C4-2B (cell line): ENCODE results near the gene DLST.
A peak's percentile ranks its signal among the peaks of the same experiment; 100 is the strongest.

Experiments
- H3K27ac ChIP-seq: fragments of 450-650 bp; 2 replicates; pipeline ENCODE4 v1.5.1; 2017
- ZFX ChIP-seq: fragments of 450-650 bp; IDR thresholded peaks from 2 replicates; pipeline ENCODE4 v1.6.1; 2017
- TF ChIP-seq, protein P1 (sequence below): fragments of 450-650 bp; conservative IDR thresholded peaks from 2 replicates; pipeline ENCODE4 v1.5.1; 2017; ENCODE audit warnings: mild to moderate bottlenecking

Gene DLST

DNA sequence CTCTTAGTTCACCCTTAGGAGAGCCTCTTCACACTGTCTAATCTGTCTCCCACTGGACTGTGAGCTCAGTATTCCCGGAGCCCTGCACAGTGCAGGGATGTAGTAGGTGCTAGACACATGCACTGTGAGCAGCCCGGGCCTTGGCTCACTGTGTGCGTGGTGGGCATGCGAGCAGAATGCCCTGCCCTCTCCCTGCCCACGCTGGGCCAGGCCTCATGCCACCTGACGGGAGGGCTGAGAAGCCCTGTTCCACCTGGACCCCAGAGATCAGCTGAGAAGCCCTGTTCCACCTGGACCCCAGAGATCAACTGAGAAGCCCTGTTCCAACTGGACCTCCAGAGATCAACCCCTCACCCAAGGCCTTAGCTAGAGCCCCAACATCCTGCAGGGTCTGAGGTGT is 30.4 kb downstream of the DLST start:
- H3K27ac ChIP-seq, result no peak overlapping the region
- TF ChIP-seq, protein P1, sequence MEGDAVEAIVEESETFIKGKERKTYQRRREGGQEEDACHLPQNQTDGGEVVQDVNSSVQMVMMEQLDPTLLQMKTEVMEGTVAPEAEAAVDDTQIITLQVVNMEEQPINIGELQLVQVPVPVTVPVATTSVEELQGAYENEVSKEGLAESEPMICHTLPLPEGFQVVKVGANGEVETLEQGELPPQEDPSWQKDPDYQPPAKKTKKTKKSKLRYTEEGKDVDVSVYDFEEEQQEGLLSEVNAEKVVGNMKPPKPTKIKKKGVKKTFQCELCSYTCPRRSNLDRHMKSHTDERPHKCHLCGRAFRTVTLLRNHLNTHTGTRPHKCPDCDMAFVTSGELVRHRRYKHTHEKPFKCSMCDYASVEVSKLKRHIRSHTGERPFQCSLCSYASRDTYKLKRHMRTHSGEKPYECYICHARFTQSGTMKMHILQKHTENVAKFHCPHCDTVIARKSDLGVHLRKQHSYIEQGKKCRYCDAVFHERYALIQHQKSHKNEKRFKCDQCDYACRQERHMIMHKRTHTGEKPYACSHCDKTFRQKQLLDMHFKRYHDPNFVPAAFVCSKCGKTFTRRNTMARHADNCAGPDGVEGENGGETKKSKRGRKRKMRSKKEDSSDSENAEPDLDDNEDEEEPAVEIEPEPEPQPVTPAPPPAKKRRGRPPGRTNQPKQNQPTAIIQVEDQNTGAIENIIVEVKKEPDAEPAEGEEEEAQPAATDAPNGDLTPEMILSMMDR, result no peak
- no peak for TF ChIP-seq ZFX

DNA sequence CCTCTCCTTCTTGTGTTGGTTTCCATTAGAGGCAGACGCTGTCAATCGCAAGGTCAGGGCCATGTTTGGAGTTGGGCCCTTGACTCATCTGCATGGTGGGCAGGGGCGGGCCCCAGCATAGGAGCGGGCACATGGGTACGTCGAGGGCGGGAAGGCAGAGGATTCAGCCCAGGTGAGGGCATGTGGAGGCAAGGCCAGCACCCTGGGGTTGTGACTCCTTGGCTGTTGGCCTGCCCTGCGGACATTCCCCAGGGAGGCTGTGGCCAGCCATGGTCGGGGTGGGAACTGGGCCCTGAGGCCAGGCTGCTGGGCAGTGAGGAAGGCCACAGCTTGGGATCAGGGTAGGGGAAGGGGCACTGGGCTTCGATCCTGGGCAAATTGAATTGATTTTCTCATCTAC is 31.1 kb downstream of the DLST start:
- no peak for TF ChIP-seq ZFX
- TF ChIP-seq, protein P1, result no peak
- H3K27ac ChIP-seq, result no peak overlapping the region

GRCh38 chr14:74913393-74913910 is 31.7 kb downstream of the DLST start:
- TF ChIP-seq, protein P1, result no peak
- no peak for TF ChIP-seq ZFX
- H3K27ac ChIP-seq, result no peak overlapping the region

DNA sequence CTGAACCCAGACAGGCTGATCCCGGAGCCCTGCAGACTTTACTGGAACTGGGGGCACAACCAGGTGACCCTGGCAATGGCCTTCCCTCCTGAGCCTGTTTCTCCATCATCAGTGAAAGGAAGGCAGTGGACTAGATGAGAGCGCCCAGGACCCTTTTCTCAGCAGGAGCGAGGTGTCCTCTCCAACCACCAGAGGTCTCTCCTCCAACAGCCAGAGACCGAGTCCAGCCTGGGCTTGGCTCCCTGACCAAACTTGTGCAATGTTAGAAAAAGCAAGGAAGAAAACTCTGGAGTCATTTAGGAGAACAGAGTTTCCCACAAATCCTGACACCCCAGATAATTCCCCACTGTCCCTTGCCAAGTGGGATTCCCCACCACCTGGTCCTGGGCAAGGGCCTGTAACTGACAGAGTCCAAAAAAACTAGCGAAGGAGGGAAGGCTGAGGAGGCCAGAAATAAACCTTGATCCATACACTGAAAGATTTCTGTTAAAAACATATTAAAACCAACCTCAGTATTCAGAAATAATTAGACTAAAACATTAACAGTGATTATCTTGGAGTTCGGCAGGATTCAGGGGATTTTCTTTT is 32.4 kb downstream of the DLST start:
- H3K27ac ChIP-seq, result no peak overlapping the region
- TF ChIP-seq, protein P1, result peak; percentile 84
- TF ChIP-seq ZFX, result no peak

DNA sequence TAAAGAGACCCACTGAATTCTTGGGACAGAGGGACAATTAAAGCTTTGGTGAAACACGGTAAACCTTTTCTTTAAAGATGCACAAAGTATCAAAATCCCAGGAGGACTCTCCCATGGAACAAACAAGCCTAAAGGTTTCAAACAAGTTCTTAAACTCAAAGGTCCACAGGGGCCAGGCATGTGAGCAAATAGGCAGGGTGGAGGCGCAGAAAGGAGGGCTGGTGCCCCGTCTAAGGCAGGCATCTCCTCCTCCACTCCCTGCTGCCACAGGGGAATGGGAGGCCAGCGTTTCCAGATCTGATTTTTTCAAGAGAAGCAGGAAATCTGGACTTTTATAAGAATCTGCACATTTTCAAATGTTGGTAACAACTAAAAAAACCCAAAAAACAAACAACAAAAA is 33.7 kb downstream of the DLST start:
- TF ChIP-seq, protein P1, result no peak
- TF ChIP-seq ZFX, result no peak
- H3K27ac ChIP-seq, result no peak overlapping the region

GRCh38 chr14:74915826-74916225 is 34.1 kb downstream of the DLST start:
- H3K27ac ChIP-seq, result no peak overlapping the region
- TF ChIP-seq ZFX, result no peak
- TF ChIP-seq, protein P1, result no peak

- no peak overlapping the region for H3K27ac ChIP-seq
- TF ChIP-seq ZFX, result no peak
- TF ChIP-seq, protein P1, result no peak
These were observed 35.4 kb downstream of the DLST start for GRCh38 chr14:74917178-74917543.
